Chondrocyte (in vitro differentiated cells): ENCODE measurements around the gene SPHK2. TPM values are rescaled to one million over a fixed set of nuclear protein-coding genes. Genes with fewer than 3 reads are reported as not detected.

ENCODE experiments used
- DNase-seq: peaks from one replicate; pipeline ENCODE4 v3.0.0; 2021; ENCODE audit warnings: mixed read lengths, low spot score
- H3K27ac Mint-ChIP-seq: one replicate; pipeline ENCODE4 v1.8.0; 2021; ENCODE audit warnings: mild to moderate bottlenecking, moderate library complexity, mixed read lengths; ENCODE audit not compliant: unreplicated experiment
- H3K27me3 Mint-ChIP-seq: 2 replicates; pipeline ENCODE4 v1.8.0; 2021; ENCODE audit warnings: low read depth, mixed read lengths
- H3K36me3 Mint-ChIP-seq: 2 replicates; pipeline ENCODE4 v1.8.0; 2021; ENCODE audit warnings: low read depth, mixed read lengths
- H3K4me1 Mint-ChIP-seq: 2 replicates; pipeline ENCODE4 v1.8.0; 2021; ENCODE audit warnings: low read depth, mild to moderate bottlenecking, mixed read lengths
- H3K4me3 Mint-ChIP-seq: one replicate; pipeline ENCODE4 v1.8.0; 2021; ENCODE audit warnings: mild to moderate bottlenecking, moderate library complexity, mixed read lengths; ENCODE audit not compliant: unreplicated experiment
- H3K9me3 Mint-ChIP-seq: 2 replicates; pipeline ENCODE4 v1.8.0; 2021; ENCODE audit warnings: low read depth, mixed read lengths
- CTCF ChIP-seq: fragments of 200-600 bp; sonication (generic); IDR thresholded peaks from 2 replicates; pipeline ENCODE4 v1.5.0; 2021; ENCODE audit warnings: antibody characterized with exemption, mild to moderate bottlenecking, moderate library complexity
- total RNA-seq: library from RNA; stranded (reverse); gene quantifications from 3 replicates; pipeline ENCODE4 v1.2.1, GENCODE V29; 2021

Gene SPHK2
- total RNA-seq, 1 donor from 2014 or later: 18.6 TPM

GRCh38 chr19:48658483-48658882 is 39.2 kb downstream of the SPHK2 start:
- Mint-ChIP-seq H3K27me3 (no peaks in the 10 kb centered on the region), H3K9me3 (no peaks in the 10 kb centered on the region), H3K4me1 (peaks cover 17% of the 10 kb centered on the region), H3K27ac (no peak overlapping the region), H3K36me3 (no peaks in the 10 kb centered on the region), H3K4me3 (no peak overlapping the region)
- TF ChIP-seq CTCF: no peak
- DNase-seq: no peak

GRCh38 chr19:48659768-48660167 is 40.5 kb downstream of the SPHK2 start:
- DNase-seq: no peak
- H3K36me3 Mint-ChIP-seq: no peaks in the 10 kb centered on the region
- no peak overlapping the region for H3K4me3 Mint-ChIP-seq
- H3K4me1 Mint-ChIP-seq: peaks cover 13% of the 10 kb centered on the region
- no peak for TF ChIP-seq CTCF
- H3K9me3 Mint-ChIP-seq: no peaks in the 10 kb centered on the region
- no peak overlapping the region for H3K27ac Mint-ChIP-seq
- no peaks in the 10 kb centered on the region for H3K27me3 Mint-ChIP-seq

- no peaks in the 10 kb centered on the region for H3K27me3 Mint-ChIP-seq
- no peaks in the 10 kb centered on the region for H3K36me3 Mint-ChIP-seq
- H3K27ac Mint-ChIP-seq: no peak overlapping the region
- no peak overlapping the region for H3K4me3 Mint-ChIP-seq
- H3K9me3 Mint-ChIP-seq: no peaks in the 10 kb centered on the region
- no peak for TF ChIP-seq CTCF
- no peak for DNase-seq
- H3K4me1 Mint-ChIP-seq: peaks cover 13% of the 10 kb centered on the region
These were observed 41.8 kb downstream of the SPHK2 start for GRCh38 chr19:48660852-48661710.

- H3K27ac Mint-ChIP-seq: no peak overlapping the region
- no peak overlapping the region for H3K4me3 Mint-ChIP-seq
- peaks cover 11% of the 10 kb centered on the region for H3K4me1 Mint-ChIP-seq
- H3K36me3 Mint-ChIP-seq: no peaks in the 10 kb centered on the region
- H3K27me3 Mint-ChIP-seq: no peaks in the 10 kb centered on the region
- H3K9me3 Mint-ChIP-seq: no peaks in the 10 kb centered on the region
- no peak for TF ChIP-seq CTCF
- no peak for DNase-seq
These were observed 42.4 kb downstream of the SPHK2 start for GRCh38 chr19:48661711-48662090.

GRCh38 chr19:48663667-48664066 is 44.4 kb downstream of the SPHK2 start:
- no peaks in the 10 kb centered on the region for H3K9me3 Mint-ChIP-seq
- no peaks in the 10 kb centered on the region for H3K36me3 Mint-ChIP-seq
- no peak overlapping the region for H3K4me3 Mint-ChIP-seq
- H3K27me3 Mint-ChIP-seq: no peaks in the 10 kb centered on the region
- H3K27ac Mint-ChIP-seq: no peak overlapping the region
- H3K4me1 Mint-ChIP-seq: peaks cover 5% of the 10 kb centered on the region
- no peak for DNase-seq
- TF ChIP-seq CTCF: no peak
